Uterus (tissue), 4 donors: Measurements from ENCODE around the gene CDC42EP1. TPM values are rescaled to one million over a fixed set of nuclear protein-coding genes. Genes with fewer than 3 reads are reported as not detected.
"Not testable (repeated sequence)": the region's sequence is repeated elsewhere in the genome, so short reads cannot be mapped to it uniquely, and the experiment has no call there.

Experiments used
- DNase-seq, 2 donors: peaks; one replicate each; pipeline ENCODE4 v3.0.0-alpha.2; 2019 to 2020
- H3K27ac ChIP-seq, 2 donors: fragments of 200-600 bp; sonication (generic); 1 replicate in 1 of 2; 2 replicates in 1 of 2; pipeline ENCODE4 v1.5.1; 2016 to 2018
- H3K27me3 ChIP-seq, 2 donors: fragments of 200-600 bp; sonication (generic); one replicate each; pipeline ENCODE4 v1.5.1; 2018 to 2019; ENCODE audit warnings: control low read depth in 1 of 2
- H3K36me3 ChIP-seq, 2 donors: fragments of 200-600 bp; sonication (generic); one replicate each; pipeline ENCODE4 v1.5.1; 2019; ENCODE audit warnings: control low read depth in 1 of 2
- H3K4me1 ChIP-seq, 2 donors: fragments of 200-600 bp; sonication (generic); one replicate each; pipeline ENCODE4 v1.5.1; 2018 to 2019; ENCODE audit warnings: control low read depth in 1 of 2
- H3K4me3 ChIP-seq, 2 donors: fragments of 200-600 bp; sonication (generic); 1 replicate in 1 of 2; 2 replicates in 1 of 2; pipeline ENCODE4 v1.5.1; 2018 to 2019; ENCODE audit warnings: mild to moderate bottlenecking in 1 of 2
- H3K9me3 ChIP-seq, 2 donors: fragments of 200-600 bp; sonication (generic); one replicate each; pipeline ENCODE4 v1.5.1; 2019; ENCODE audit warnings: control low read depth in 1 of 2
- POLR2A ChIP-seq, 2 donors: fragments of 450-650 bp; IDR thresholded peaks; one replicate each; pipeline ENCODE4 v1.6.1; 2016; ENCODE audit warnings: antibody characterized with exemption in 2 of 2, mild to moderate bottlenecking in 1 of 2, moderate library complexity in 1 of 2
- intact Hi-C: fragments of 100-400 bp; cut with DNase I; formaldehyde crosslinking; loops from one replicate; pipeline ENCODE4 v1.15.1; 2023; ENCODE audit warnings: low total_unique reads
- total RNA-seq, 4 donors: library from RNA; depleted of rRNA in 3 of 4; stranded (reverse); fragments of >200 nt in 3 of 4; gene quantifications; one replicate each; pipeline versions ENCODE4 v1.1.0 to v1.2.4, GENCODE V29; 2014 to 2023
- TF ChIP-seq, protein P1 (sequence below), 4 experiments: fragments of 200-600 bp in 2 of 4; fragments of 450-650 bp in 2 of 4; sonication (generic) in 2 of 4; IDR thresholded peaks; one replicate each; pipeline ENCODE4 v1.5.1; 2016 to 2019; ENCODE audit warnings: antibody characterized with exemption in 4 of 4, mild to moderate bottlenecking in 2 of 4, moderate library complexity in 1 of 4
- donor health status: DM: yes; HTN: yes; CAD: no.

Gene CDC42EP1
- total RNA-seq, 4 donors from 2014 or later = 10.6 to 101 (median 16.5) TPM

DNA sequence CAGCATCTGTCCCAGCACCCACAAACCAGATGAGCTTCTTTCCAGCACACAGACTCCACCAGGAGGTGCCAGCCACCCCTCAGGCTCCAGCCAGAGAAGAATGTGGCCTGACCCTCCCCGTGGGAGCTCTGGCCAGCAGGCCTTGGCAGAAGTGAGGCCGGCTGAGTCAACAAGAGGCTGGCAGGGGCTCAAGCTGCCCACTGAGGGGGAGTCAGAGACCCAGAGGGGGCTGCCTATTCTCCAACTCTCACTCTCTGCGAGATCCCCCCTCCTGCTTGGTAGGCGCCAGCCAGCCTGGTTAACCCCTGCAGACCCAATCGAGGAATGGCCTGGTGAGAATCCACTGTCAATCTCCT, 10.6 kb upstream of the CDC42EP1 start:
- intact Hi-C loops = loop anchor here (10.0 kb wide), 1 partner anchor 45 kb away; no protein-coding TSS in a partner anchor
- TF ChIP-seq, protein P1, sequence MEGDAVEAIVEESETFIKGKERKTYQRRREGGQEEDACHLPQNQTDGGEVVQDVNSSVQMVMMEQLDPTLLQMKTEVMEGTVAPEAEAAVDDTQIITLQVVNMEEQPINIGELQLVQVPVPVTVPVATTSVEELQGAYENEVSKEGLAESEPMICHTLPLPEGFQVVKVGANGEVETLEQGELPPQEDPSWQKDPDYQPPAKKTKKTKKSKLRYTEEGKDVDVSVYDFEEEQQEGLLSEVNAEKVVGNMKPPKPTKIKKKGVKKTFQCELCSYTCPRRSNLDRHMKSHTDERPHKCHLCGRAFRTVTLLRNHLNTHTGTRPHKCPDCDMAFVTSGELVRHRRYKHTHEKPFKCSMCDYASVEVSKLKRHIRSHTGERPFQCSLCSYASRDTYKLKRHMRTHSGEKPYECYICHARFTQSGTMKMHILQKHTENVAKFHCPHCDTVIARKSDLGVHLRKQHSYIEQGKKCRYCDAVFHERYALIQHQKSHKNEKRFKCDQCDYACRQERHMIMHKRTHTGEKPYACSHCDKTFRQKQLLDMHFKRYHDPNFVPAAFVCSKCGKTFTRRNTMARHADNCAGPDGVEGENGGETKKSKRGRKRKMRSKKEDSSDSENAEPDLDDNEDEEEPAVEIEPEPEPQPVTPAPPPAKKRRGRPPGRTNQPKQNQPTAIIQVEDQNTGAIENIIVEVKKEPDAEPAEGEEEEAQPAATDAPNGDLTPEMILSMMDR (IDR thresholded peaks at IDR 0.05) = peak; percentile 14 to 33 (median 21)
- no peak for TF ChIP-seq POLR2A (IDR thresholded peaks at IDR 0.05)
- H3K27me3 ChIP-seq = no peaks in the 10 kb centered on the region
- DNase-seq = peak; percentile 69 to 70
- no peak overlapping the region for H3K4me3 ChIP-seq
- H3K4me1 ChIP-seq = peaks cover 8 to 38% of the 10 kb centered on the region in 2 donors
- no peaks in the 10 kb centered on the region for H3K36me3 ChIP-seq
- peak overlapping the region; percentile 36 to 98 for H3K27ac ChIP-seq
- no peaks in the 10 kb centered on the region for H3K9me3 ChIP-seq

DNA sequence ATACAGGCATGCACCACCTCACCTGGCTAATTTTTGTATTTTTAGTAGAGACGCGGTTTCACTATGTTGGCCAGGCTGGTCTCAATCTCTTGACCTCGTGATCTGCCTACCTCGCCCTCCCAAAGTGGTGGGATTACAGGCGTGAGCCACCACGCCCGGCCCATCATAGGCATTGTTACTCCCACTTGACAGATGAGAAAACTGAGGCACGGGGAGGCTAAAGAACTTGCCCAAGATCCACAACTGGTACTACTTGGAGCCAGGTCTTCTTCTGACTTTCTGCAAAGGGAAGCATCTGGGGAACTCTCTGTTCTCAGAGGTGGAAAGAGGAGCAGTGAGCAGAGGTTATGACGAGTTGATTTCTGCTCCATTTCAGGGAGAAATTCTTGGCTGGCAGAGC, 9.4 kb upstream of the CDC42EP1 start:
- H3K9me3 ChIP-seq, H3K27me3 ChIP-seq, H3K36me3 ChIP-seq, H3K4me3 ChIP-seq, DNase-seq, intact Hi-C loops: not testable (repeated sequence)
- peaks cover 8 to 32% of the 10 kb centered on the region in 2 donors for H3K4me1 ChIP-seq
- H3K27ac ChIP-seq = peak overlapping the region in 1 of 2 donors; percentile 92

GRCh38 chr22:37551981-37552380, 8.3 kb upstream of the CDC42EP1 start:
- H3K27ac ChIP-seq = peak overlapping the region; percentile 63 to 92
- intact Hi-C loops = no loop called here

GRCh38 chr22:37552524-37553163, 7.6 kb upstream of the CDC42EP1 start:
- intact Hi-C loops = no loop called here
- Histone ChIP-seq H3K27me3 (no peaks in the 10 kb centered on the region), H3K27ac (peak overlapping the region; percentile 63 to 92), H3K4me1 (peaks cover 8 to 21% of the 10 kb centered on the region in 2 donors), H3K4me3 (no peak overlapping the region), H3K36me3 (no peaks in the 10 kb centered on the region), H3K9me3 (no peaks in the 10 kb centered on the region)
- TF ChIP-seq, protein P1 (IDR thresholded peaks at IDR 0.05) = no peak
- TF ChIP-seq POLR2A (IDR thresholded peaks at IDR 0.05) = no peak
- DNase-seq = peak in 1 of 2 donors; percentile 68

More at GRCh38 chr22:37551981-37552380, 8.3 kb upstream of the CDC42EP1 start:
- Histone ChIP-seq H3K4me1 (peaks cover 8 to 24% of the 10 kb centered on the region in 2 donors), H3K27me3 (no peaks in the 10 kb centered on the region), H3K4me3 (no peak overlapping the region), H3K9me3 (no peaks in the 10 kb centered on the region), H3K36me3 (no peaks in the 10 kb centered on the region)
- no peak for TF ChIP-seq POLR2A (IDR thresholded peaks at IDR 0.05)
- TF ChIP-seq, protein P1 (IDR thresholded peaks at IDR 0.05) = no peak
- no peak for DNase-seq

- TF ChIP-seq, protein P1 (IDR thresholded peaks at IDR 0.05) = no peak
- TF ChIP-seq POLR2A (IDR thresholded peaks at IDR 0.05) = no peak
- Histone ChIP-seq H3K36me3 (no peaks in the 10 kb centered on the region), H3K4me3 (no peak overlapping the region), H3K27ac (no peak overlapping the region), H3K4me1 (peaks cover 8 to 21% of the 10 kb centered on the region in 2 donors), H3K27me3 (no peaks in the 10 kb centered on the region), H3K9me3 (no peaks in the 10 kb centered on the region)
- DNase-seq = no peak
- intact Hi-C loops = no loop called here
These were observed 6.6 kb upstream of the CDC42EP1 start for GRCh38 chr22:37553725-37554124.
